NOMO-1 treated with DMSO at 0.1 percent for 48 hours (cell line): ENCODE measurements around the gene TMEM223.
"Not testable (repeated sequence)": the region's sequence is repeated elsewhere in the genome, so short reads cannot be mapped to it uniquely, and the experiment has no call there.

Experiments used
- DNase-seq: peaks from one replicate; lab custom pipeline; 2025; ENCODE audit not compliant: unreplicated experiment; lab: John Stamatoyannopoulos, UW

TMEM223 gene

GRCh38 chr11:62801071-62801470 is 9.3 kb upstream of the TMEM223 start:
- no peak for DNase-seq

GRCh38 chr11:62799486-62799885 is 7.7 kb upstream of the TMEM223 start:
- DNase-seq = no peak

GRCh38 chr11:62796281-62796680 is 4.5 kb upstream of the TMEM223 start:
- no peak for DNase-seq

DNA sequence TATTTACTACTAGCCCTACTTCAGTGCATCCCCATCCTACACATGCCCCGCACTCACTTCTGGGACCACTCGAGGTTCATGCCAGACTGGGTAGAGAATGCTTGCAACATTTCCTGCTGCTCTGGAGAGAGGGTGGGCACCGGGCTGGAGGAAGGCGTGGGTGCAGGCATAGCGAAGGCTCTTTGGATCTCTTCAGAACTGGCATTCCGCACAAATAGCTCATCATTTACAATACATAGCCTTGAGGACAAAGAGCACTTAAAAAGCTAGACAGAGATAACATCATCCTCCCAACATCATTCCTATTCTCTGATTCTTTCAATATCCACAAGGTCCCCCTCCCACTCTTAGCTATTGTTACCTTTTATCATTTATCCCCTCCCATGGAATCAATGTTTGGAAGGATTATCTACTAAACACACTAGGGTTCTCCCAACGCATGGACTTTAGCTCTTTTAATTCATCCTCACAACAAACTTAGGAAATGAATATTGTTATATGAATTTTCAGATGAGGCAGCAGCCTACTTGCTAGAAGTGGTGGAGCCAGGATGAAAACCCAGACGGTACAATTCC is 2.5 kb upstream of the TMEM223 start:
- no peak for DNase-seq

DNA sequence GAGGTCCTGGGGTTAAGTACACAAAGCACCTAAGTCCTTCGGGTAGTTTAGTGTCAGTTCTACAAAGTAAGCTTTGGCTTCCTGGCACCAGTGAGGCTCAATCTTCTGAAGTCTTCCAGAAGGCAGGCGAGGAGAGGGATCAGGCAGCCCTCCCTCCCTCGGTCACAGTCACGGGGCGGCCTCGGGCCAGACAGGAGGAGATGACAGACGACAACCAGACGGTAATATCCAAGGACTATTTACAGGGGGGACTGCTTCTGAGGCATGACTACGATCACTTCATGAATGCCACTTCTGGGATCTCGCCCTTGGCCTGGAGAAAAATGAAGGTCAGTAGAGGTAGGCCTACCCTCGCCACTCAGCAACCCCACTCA is 383 bp upstream of the TMEM223 start:
- no peak for DNase-seq

DNA sequence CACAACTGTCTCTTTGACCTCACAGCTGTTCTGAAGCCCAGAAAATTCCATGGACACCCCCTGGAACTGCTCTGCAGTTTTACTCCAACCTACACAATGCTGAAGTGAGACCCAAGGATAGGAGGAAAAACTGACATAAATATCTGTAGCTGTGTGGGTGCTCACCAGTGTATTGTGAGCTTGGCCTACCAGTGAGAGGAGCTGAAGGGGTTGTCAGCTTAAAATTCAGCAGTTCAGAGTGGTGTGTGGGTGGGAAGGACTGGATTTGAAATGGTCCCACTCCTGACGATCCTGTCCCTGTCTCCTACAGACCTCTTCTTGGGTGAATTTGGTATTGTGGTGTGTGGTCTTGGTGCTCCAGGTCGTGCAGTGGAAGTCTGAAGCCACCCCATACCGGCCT is 2.2 kb downstream of the TMEM223 start:
- no peak for DNase-seq

GRCh38 chr11:62788991-62789390 is 2.8 kb downstream of the TMEM223 start:
- no peak for DNase-seq

DNA sequence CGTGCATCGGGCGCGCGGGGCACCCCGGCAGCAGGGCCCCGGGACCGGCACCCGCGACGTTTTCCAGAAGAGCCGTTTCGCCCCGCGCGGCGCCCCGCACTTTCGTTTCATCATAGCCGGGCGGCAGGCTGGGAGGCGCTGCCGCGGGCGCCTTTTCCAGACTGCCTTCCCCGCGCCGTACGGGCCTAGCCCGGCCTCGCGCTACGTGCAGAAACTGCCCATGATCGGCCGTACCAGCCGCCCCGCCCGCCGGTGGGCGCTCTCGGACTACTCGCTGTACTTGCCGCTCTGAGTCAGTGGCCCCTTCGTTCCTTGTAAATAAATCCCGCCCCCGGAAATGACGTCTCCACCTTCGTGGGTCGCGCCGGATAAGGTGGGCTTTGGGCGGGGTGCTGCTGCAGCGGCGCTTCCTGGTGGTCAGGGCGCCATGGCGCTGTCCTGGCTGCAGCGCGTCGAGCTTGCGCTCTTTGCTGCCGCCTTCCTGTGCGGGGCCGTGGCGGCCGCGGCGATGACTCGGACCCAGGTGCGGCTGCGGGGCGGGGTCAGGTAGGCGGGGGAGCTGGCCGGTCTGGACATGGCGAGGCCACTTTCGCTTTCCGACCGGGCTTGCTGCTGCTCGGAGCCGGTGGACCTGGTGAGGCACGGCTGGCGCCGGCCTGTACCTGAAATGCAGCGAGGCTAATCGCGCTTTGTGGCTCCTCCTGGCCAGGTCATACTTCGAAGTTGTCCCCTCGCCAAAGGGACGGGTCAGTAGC is 4.6 kb downstream of the TMEM223 start, which contains the start of gene TMEM179B:
TSS of gene TMEM179B (plus strand) at position 398 of the 755 bp plus-strand sequence. CDS start at position 428, 30 bp downstream.
- peak; percentile 98 for DNase-seq

DNA sequence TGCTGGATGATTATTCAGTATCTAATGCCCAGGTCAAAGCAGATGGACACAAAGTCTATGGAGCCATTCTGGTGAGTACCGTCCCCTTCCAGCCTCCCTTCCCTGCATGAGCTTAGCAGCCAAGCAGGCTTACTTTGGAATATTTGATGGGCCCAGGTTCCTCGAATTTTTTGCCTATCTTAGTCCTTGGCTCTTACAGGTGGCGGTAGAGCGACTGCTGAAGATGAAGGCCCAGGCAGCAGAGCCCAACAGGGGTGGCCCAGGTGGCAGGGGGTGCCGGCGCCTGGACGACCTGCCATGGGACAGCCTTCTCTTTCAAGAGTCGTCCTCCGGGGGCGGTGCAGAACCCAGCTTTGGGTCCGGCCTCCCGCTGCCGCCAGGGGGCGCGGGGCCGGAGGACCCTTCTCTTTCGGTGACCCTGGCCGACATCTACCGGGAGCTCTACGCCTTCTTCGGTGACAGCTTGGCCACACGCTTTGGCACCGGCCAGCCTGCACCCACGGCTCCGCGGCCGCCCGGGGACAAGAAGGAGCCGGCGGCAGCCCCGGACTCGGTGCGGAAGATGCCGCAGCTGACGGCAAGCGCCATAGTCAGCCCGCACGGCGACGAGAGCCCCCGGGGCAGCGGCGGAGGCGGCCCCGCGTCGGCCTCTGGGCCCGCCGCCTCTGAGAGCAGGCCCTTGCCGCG is 5.3 kb downstream of the TMEM223 start:
- peak; percentile 82 for DNase-seq

DNA sequence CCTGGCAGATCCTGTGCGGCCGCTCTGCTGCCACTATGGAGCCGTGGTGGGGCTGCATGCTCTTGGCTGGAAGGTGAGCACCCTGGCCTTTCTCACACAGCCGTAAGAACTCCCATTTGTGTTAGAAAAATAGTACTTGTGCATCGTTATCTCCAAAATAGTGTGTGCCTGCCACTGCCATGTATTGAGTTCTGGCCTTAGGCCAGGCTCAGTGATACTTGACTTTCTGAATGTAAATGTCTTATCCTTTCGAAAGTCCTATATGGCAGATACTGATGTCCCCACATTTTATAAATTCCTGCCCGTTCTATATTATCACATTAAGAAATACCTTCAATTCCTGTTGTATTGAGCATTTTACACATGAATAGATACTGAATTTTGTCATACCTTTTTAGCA is 9.1 kb downstream of the TMEM223 start:
- no peak for DNase-seq

- no peak for DNase-seq
These were observed 13.4 kb downstream of the TMEM223 start for GRCh38 chr11:62778441-62778840.

DNA sequence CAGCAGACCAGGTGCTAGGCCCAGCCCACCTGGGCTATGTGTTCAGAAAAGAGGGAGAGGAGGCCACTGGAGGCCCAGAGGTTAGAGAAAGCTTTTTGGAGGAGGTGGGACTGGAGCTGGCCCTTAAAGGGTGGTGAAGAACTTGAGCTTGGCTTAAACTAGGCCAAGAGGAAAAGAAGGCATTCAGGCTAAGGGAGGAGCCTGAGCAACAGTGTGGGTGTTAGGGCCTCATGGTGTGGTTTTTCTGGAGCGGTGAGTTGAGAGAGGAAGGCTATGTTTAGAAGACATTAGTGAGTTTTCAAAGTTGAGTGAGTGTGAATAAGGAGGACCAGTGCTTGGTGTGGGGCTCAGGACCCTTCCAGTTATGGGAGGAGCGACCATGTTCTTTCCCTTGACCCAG is 14.4 kb downstream of the TMEM223 start:
- DNase-seq = no peak

DNA sequence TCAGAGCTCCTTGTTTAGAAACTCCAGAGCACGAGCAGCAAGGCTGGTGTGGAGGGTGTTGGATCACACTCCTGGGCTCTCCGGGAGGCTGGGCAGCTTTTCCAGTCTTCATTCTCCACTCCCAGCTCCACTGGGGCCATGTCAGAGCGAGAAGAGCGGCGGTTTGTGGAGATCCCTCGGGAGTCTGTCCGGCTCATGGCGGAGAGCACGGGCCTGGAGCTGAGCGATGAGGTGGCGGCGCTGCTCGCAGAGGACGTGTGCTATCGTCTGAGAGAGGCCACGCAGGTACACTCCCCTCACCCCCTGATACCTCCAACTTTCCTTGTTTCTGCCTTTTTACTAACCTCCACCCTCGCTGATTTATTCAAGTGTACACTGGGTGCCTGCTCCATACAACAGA is 16.2 kb downstream of the TMEM223 start:
- DNase-seq = no peak

GRCh38 chr11:62774407-62774806 is 17.4 kb downstream of the TMEM223 start:
- no peak for DNase-seq

DNA sequence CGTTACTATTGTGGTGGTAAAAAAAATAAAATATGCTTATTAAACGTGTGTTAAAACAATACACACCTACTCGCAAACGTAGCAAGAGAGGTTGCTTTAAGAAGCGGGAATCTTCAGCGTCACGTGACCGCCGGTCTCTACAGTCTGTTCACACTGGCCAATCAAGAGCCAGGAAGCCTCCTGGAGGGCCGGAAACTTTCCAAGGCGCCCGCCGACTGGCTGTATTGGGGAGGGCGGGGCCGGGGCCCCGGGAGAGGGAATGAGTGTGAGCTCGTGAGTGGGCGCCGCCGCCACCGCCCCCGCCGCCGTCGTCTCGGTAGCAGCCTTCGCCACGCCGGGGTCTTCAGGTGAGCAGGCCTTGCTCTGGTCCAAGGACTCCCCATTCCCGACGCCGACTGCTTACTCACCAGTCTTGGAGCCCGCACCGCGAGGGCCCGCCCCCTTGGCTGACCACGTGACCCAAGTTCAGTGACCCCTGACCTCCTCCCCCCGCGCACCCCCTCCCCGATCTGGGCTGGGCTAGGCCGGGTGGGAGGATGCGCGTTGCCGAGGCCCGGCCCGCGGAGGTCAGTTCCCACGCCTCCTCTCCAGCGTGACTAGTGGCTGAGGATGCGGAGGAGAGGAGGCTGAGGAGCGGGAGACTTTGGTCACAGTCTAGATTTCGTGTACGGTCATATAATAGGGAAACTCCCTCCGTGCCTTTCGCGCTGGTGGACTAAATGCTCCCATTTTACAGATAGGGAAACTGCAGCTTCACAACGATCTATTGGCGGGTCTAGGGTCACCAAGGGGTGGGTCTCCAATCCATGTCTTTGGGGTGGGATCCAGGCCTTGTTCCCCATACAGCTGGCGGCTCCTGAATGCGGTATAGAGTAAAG is 20.4 kb downstream of the TMEM223 start, which contains the start of gene TAF6L:
TSS of gene TAF6L (plus strand) at position 253 of the 878 bp plus-strand sequence. CDS start 4,388 bp downstream, outside the sequence.
- DNase-seq = peak; percentile 90

DNA sequence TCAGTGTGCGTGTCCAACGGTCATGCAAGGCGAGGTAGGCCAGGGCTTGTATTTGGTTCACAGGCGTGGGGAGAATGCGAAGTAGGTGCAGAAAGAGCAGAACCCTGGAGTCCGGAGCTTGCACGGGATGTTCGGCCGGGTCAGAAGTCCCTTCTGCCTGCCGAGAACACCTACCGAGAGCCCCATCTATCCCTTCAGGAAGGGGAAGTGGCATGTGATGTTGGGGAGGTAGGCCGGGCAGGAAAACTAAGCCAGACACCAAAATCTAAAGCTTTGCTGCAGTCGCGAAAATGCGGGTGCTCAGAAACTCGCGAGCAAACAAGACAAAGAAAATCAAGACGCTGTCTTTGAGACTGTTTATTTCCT is 21.0 kb downstream of the TMEM223 start:
- peak; percentile 47 for DNase-seq

DNA sequence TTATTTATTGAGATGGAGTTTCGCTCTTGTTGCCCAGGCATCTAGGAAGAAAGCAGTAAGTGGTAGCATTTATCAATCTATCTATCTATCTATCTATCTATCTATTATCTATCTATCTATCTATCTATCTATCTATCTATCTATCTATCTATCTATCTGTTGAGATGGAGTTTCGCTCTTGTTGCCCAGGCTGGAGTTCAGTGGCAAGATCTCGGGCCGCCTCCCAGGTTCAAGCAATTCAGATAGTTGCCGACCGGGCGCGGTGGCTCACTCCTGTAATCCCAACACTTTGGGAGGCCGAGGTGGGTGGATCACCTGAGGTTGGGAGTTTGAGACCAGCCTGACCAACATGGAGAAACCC is 31.0 kb downstream of the TMEM223 start:
- not testable (repeated sequence) for DNase-seq

- DNase-seq = no peak
These were observed 33.7 kb downstream of the TMEM223 start for GRCh38 chr11:62757846-62758788.

GRCh38 chr11:62755086-62755615 is 36.7 kb downstream of the TMEM223 start:
- DNase-seq = no peak
